ENCODE results near the gene KDM1B. TPM values are rescaled to one million over a fixed set of nuclear protein-coding genes. Genes with fewer than 3 reads are reported as not detected.

KDM1B gene
- total and polyA plus RNA-seq, 2 of the 8 experiments (the other 6 are each of a cell fraction or from before 2014, with no cell fraction given): 3.7 to 7.5 TPM

DNA sequence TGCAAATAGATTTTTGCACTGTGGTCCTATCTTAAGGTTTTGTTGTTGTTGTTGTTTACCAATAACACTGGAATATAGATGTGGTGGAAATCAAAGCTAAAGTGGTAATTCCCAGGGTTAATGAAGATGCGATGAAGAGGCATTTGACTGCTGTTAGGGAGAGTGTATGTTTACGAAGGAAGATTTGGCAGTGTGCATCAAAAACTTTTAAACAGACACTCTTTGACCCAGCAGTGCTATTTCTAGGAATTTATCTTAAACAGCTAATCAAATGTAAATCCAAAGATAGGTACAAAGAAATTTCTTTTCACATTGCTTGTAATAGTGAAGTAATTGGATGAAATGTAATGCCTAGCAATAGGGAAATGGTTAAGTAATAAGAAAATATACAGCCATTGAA, 34.0 kb downstream of the KDM1B start:
- DNase-seq (ENCODE audit: low read depth in 1 of 2, low spot score in 2 of 2): no peak
- Histone ChIP-seq H2BK20ac (ENCODE audit: low read length) (no peak overlapping the region), H2BK15ac (ENCODE audit: low read length) (no peak overlapping the region), H3K14ac (ENCODE audit: insufficient read length) (no peak overlapping the region), H2BK120ac (replicated peaks; ENCODE audit: low read depth, low read length) (no peak overlapping the region), H3K79me2 (ENCODE audit: control insufficient read depth in 1 of 2, insufficient read depth in 2 of 2, low read length in 2 of 2) (no peaks in the 10 kb centered on the region), H3K4me1 (replicated peaks in 1 of 4; ENCODE audit: control insufficient read depth in 3 of 4, insufficient read depth in 4 of 4, low read length in 3 of 4) (peaks cover 4 to 12% (median 10%) of the 10 kb centered on the region in 4 experiments), H3K36me3 (ENCODE audit: control insufficient read depth in 2 of 4, insufficient read depth in 4 of 4, low read length in 3 of 4) (peaks cover 0 to 5% (median 0%) of the 10 kb centered on the region in 4 experiments; a peak in 1 of 8 replicates), H3K23ac (ENCODE audit: insufficient read length) (no peak overlapping the region), H3K27me3 (replicated peaks in 1 of 4; ENCODE audit: control insufficient read depth in 3 of 4, extremely low read depth in 1 of 4, insufficient read depth in 3 of 4, low read length in 3 of 4) (no peaks in the 10 kb centered on the region), H2AFZ (ENCODE audit: low read length) (no peak overlapping the region), H4K20me1 (replicated peaks in 1 of 2; ENCODE audit: control insufficient read depth in 1 of 2, insufficient read depth in 2 of 2, low read length in 2 of 2) (no peaks in the 10 kb centered on the region), H3K23me2 (ENCODE audit: low read depth, low read length) (no peaks in the 10 kb centered on the region), H3K27ac (ENCODE audit: low read depth, low read length) (no peak overlapping the region), H3K4ac (replicated peaks; ENCODE audit: insufficient read length, low read depth, low read length) (no peak overlapping the region), H3K56ac (replicated peaks; ENCODE audit: insufficient read length, low read depth, low read length) (no peak overlapping the region), H2AK5ac (ENCODE audit: low read depth, low read length) (no peak overlapping the region), H4K5ac (ENCODE audit: insufficient read length, low read depth, low read length) (no peak overlapping the region), H3K4me3 (ENCODE audit: extremely low read depth in 1 of 4, insufficient read depth in 2 of 4, low read depth in 3 of 4, low read length in 4 of 4) (no peak overlapping the region), H3K18ac (ENCODE audit: extremely low read depth, low read length) (no peak overlapping the region), H4K8ac (ENCODE audit: extremely low read depth, insufficient read depth, low read length) (no peak overlapping the region), H2BK5ac (ENCODE audit: low read depth, low read length) (no peak overlapping the region), H4K91ac (replicated peaks; ENCODE audit: insufficient read length, low read length) (no peak overlapping the region), H3K79me1 (ENCODE audit: low read depth, low read length) (no peaks in the 10 kb centered on the region), H3K9ac (replicated peaks in 1 of 4; ENCODE audit: extremely low read depth in 1 of 4, low read depth in 3 of 4, low read length in 3 of 4) (no peak overlapping the region), H3K9me3 (ENCODE audit: insufficient read depth in 2 of 2, low read depth in 1 of 2, low read length in 1 of 2) (no peaks in the 10 kb centered on the region), H3K4me2 (ENCODE audit: insufficient read depth in 1 of 2, low read depth in 2 of 2, low read length in 2 of 2) (no peak overlapping the region), H2BK12ac (ENCODE audit: low read depth, low read length) (no peak overlapping the region)
- POLR2A ChIA-PET (ENCODE audit: partially characterized antibody): no interaction called here
- WGBS, 2 experiments (ENCODE audit: extremely low coverage in 1 of 2, insufficient coverage in 1 of 2, insufficient read length in 1 of 2, insufficient replicate concordance in 2 of 2, low coverage in 1 of 2, low lambda C conversion rate in 2 of 2, missing lambda C conversion rate in 1 of 2): 100% methylated on average over 2 of the region's 2 CpGs; no CpG with 5 or more reads in 1 of the 2 experiments
- CTCF ChIA-PET (ENCODE audit: partially characterized antibody): no interaction called here
- no peak for FAIRE-seq
- no peak for TF ChIP-seq SP2 (IDR thresholded peaks at IDR 0.05; ENCODE audit: low read length)
- TF ChIP-seq CREB1 (IDR thresholded peaks at IDR 0.05): no peak
- TF ChIP-seq SIX5 (IDR thresholded peaks at IDR 0.05; ENCODE audit: low read depth, low read length): no peak
- TF ChIP-seq SP4 (IDR thresholded peaks at IDR 0.05; ENCODE audit: low read length): no peak
